Lower leg skin (tissue), 3 donors: ENCODE results near the gene SEMA6A.

Experiments used
- POLR2A ChIP-seq, 2 donors: fragments of 450-650 bp; IDR thresholded peaks; one replicate each; pipeline ENCODE4 v1.6.1; 2016 to 2017; ENCODE audit warnings: antibody characterized with exemption in 2 of 2, mild to moderate bottlenecking in 1 of 2, moderate library complexity in 1 of 2
- TF ChIP-seq, protein P1 (sequence below), 3 donors: fragments of 450-650 bp; IDR thresholded peaks; one replicate each; pipeline ENCODE4 v1.5.1; 2016; ENCODE audit warnings: antibody characterized with exemption in 3 of 3, mild to moderate bottlenecking in 3 of 3, moderate library complexity in 2 of 3

DNA sequence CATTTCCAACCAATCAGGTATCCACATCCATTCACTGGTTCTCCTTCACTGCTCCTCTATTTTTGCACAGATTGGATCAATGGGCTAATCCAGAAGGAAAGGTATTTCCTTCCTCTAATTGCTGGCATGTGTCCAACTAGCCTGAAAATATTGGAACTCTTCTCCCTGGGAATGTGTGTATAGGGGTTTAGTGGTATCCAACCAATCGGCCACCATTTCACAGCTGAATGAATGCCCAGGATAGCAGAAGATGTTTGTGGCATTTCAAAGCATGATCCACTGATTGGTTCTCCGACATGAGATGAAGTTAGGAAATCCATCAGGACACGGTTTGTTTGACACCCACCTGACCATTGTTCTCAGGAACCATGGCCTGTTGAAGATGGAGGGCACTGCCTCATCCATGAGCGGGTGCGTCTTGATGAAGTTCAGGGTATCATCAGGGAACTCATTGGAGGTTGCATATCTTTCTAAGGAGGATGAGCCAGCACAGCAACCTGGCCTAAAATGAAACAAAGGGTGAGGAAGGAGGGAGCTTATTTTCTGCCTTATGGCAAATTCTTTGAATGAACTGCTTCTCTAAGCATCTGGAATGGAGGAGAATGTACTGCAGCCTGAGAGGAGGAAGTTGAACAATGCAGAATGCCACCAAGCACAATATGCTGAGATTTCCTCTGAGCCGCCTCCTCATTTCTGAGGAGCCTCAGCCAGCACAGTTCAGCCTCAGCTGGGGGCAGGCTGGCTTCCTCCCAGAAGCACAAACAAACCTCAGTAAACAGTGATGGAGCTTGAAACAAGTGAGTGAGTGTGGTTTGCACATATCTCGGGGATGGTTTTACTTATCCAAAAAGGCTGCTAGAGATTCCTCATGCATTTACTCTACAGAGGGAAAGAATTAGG lies 94.6 kb downstream of the SEMA6A start:
- TF ChIP-seq, protein P1, sequence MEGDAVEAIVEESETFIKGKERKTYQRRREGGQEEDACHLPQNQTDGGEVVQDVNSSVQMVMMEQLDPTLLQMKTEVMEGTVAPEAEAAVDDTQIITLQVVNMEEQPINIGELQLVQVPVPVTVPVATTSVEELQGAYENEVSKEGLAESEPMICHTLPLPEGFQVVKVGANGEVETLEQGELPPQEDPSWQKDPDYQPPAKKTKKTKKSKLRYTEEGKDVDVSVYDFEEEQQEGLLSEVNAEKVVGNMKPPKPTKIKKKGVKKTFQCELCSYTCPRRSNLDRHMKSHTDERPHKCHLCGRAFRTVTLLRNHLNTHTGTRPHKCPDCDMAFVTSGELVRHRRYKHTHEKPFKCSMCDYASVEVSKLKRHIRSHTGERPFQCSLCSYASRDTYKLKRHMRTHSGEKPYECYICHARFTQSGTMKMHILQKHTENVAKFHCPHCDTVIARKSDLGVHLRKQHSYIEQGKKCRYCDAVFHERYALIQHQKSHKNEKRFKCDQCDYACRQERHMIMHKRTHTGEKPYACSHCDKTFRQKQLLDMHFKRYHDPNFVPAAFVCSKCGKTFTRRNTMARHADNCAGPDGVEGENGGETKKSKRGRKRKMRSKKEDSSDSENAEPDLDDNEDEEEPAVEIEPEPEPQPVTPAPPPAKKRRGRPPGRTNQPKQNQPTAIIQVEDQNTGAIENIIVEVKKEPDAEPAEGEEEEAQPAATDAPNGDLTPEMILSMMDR (IDR thresholded peaks at IDR 0.05) = no peak
- no peak for TF ChIP-seq POLR2A (IDR thresholded peaks at IDR 0.05)
